ENCODE results near the gene NR1D2. TPM values are rescaled to one million over a fixed set of nuclear protein-coding genes. Genes with fewer than 3 reads are reported as not detected.

The NR1D2 gene
- total RNA-seq, 1 experiment from 2014 or later = 9.5 TPM

DNA sequence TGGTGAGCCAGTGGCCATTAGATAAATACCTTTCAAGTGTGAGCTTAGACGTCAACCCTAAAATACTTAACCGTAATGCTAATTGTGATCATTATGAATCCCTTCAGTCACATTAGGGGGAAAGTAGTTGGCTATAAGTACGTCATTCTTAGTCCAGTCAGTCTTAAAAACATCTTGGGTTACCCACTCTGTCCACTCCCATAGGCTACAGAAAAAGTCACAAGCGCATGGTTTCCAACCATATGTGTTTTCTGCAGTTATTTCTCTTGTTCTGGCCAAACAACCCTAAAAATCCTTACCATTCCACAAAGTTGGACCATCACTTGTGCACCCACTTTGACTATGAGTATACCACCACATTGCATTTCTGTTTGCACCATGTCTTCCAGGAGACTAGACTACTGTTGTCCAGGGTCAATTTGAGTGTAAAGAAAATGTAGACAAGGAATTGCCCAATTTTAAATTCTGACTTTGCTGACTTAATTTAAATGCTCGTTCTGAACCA, 24.9 kb upstream of the NR1D2 start:
- H3K27me3 ChIP-seq (ENCODE audit: control insufficient read depth, insufficient read depth, low read length) = no peaks in the 10 kb centered on the region
- peaks cover 11% of the 10 kb centered on the region for H3K4me1 ChIP-seq (ENCODE audit: control insufficient read depth, insufficient read depth, low read length)
- in situ Hi-C loops (cut with HindIII; ENCODE audit: low pct_unique_long_range_greater_than_20kb, low sequenced_read_pairs) (no loop called here), intact Hi-C loops (cut with micrococcal nuclease; ENCODE audit: unreplicated experiment) (no loop called here)
- POLR2A ChIA-PET = interaction anchor here (0.7 kb wide), 2 partner anchors 11 to 39 kb away, joined by 3 read pairs; no protein-coding TSS in a partner anchor
- DNase-seq (ENCODE audit: low read depth, low spot score) (no peak), ATAC-seq (no peak)
- TF ChIP-seq POLR2AphosphoS5 (IDR thresholded peaks at IDR 0.05; ENCODE audit: low read depth, low read length) (peak; percentile 60; the same call in 1 of the 2 replicates), SIN3A (IDR thresholded peaks at IDR 0.05; ENCODE audit: borderline replicate concordance, insufficient read depth, low read depth, low read length) (no peak)
- no TSS peak for BruUV-seq (replicated peaks)
- CTCF ChIA-PET = no interaction called here
- H3K9me3 ChIP-seq (ENCODE audit: control insufficient read depth, insufficient read depth, low read depth, low read length) = no peaks in the 10 kb centered on the region
- peaks cover 24% of the 10 kb centered on the region for H3K36me3 ChIP-seq (ENCODE audit: control insufficient read depth, insufficient read depth, low read length)
- no peak overlapping the region for H3K4me3 ChIP-seq (ENCODE audit: low read depth in 2 of 2, low read length in 2 of 2)
- no peak overlapping the region for H3K27ac ChIP-seq (ENCODE audit: low read length)

DNA sequence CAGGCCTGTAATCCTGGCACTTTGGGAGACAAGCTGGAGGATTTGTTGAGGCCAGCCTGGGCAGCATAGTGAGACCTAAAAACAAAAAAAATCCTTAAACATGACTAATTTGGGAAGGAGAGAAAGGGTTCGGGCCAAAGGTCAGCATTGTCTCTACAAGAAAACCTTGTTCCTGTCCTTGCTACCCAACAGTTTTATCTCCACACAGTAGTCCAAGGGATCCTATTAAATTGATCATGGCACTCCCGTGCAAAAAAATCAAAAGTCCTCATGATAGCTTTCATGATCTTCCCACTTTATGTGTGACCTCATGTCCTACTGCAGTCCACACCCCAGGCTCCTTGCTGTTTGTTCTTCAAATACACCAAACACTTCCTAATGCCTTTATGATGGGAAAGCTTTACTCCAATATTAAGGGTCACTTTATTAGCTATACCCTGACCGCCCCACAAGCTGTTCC, 24.0 kb upstream of the NR1D2 start:
- ChIA-PET CTCF (no interaction called here), POLR2A (interaction anchor here (0.6 kb wide), 1 partner anchor 277 kb away, joined by 3 read pairs; no protein-coding TSS in a partner anchor)
- no peak overlapping the region for H3K27ac ChIP-seq (ENCODE audit: low read length)
- ATAC-seq (no peak), DNase-seq (ENCODE audit: low read depth, low spot score) (no peak)
- peaks cover 5% of the 10 kb centered on the region for H3K4me1 ChIP-seq (ENCODE audit: control insufficient read depth, insufficient read depth, low read length)
- in situ Hi-C loops (cut with HindIII; ENCODE audit: low pct_unique_long_range_greater_than_20kb, low sequenced_read_pairs) (no loop called here), intact Hi-C loops (cut with micrococcal nuclease; ENCODE audit: unreplicated experiment) (no loop called here)
- no TSS peak for BruUV-seq (replicated peaks)
- no peaks in the 10 kb centered on the region for H3K27me3 ChIP-seq (ENCODE audit: control insufficient read depth, insufficient read depth, low read length)
- TF ChIP-seq, protein P1, sequence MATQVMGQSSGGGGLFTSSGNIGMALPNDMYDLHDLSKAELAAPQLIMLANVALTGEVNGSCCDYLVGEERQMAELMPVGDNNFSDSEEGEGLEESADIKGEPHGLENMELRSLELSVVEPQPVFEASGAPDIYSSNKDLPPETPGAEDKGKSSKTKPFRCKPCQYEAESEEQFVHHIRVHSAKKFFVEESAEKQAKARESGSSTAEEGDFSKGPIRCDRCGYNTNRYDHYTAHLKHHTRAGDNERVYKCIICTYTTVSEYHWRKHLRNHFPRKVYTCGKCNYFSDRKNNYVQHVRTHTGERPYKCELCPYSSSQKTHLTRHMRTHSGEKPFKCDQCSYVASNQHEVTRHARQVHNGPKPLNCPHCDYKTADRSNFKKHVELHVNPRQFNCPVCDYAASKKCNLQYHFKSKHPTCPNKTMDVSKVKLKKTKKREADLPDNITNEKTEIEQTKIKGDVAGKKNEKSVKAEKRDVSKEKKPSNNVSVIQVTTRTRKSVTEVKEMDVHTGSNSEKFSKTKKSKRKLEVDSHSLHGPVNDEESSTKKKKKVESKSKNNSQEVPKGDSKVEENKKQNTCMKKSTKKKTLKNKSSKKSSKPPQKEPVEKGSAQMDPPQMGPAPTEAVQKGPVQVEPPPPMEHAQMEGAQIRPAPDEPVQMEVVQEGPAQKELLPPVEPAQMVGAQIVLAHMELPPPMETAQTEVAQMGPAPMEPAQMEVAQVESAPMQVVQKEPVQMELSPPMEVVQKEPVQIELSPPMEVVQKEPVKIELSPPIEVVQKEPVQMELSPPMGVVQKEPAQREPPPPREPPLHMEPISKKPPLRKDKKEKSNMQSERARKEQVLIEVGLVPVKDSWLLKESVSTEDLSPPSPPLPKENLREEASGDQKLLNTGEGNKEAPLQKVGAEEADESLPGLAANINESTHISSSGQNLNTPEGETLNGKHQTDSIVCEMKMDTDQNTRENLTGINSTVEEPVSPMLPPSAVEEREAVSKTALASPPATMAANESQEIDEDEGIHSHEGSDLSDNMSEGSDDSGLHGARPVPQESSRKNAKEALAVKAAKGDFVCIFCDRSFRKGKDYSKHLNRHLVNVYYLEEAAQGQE (IDR thresholded peaks at IDR 0.05; ENCODE audit: insufficient read depth in 1 of 2, low read depth in 2 of 2, low read length in 1 of 2) = no peak
- TF ChIP-seq POLR2AphosphoS5 (IDR thresholded peaks at IDR 0.05; ENCODE audit: low read depth, low read length) (peak; percentile 74; the same call in 1 of the 2 replicates), SIN3A (IDR thresholded peaks at IDR 0.05; ENCODE audit: borderline replicate concordance, insufficient read depth, low read depth, low read length) (no peak)
- TF ChIP-seq, protein P2, sequence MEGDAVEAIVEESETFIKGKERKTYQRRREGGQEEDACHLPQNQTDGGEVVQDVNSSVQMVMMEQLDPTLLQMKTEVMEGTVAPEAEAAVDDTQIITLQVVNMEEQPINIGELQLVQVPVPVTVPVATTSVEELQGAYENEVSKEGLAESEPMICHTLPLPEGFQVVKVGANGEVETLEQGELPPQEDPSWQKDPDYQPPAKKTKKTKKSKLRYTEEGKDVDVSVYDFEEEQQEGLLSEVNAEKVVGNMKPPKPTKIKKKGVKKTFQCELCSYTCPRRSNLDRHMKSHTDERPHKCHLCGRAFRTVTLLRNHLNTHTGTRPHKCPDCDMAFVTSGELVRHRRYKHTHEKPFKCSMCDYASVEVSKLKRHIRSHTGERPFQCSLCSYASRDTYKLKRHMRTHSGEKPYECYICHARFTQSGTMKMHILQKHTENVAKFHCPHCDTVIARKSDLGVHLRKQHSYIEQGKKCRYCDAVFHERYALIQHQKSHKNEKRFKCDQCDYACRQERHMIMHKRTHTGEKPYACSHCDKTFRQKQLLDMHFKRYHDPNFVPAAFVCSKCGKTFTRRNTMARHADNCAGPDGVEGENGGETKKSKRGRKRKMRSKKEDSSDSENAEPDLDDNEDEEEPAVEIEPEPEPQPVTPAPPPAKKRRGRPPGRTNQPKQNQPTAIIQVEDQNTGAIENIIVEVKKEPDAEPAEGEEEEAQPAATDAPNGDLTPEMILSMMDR (IDR thresholded peaks at IDR 0.05) = no peak
- H3K36me3 ChIP-seq (ENCODE audit: control insufficient read depth, insufficient read depth, low read length) = peaks cover 24% of the 10 kb centered on the region
- no peak overlapping the region for H3K4me3 ChIP-seq (ENCODE audit: low read depth in 2 of 2, low read length in 2 of 2)
- H3K9me3 ChIP-seq (ENCODE audit: control insufficient read depth, insufficient read depth, low read depth, low read length) = no peaks in the 10 kb centered on the region

DNA sequence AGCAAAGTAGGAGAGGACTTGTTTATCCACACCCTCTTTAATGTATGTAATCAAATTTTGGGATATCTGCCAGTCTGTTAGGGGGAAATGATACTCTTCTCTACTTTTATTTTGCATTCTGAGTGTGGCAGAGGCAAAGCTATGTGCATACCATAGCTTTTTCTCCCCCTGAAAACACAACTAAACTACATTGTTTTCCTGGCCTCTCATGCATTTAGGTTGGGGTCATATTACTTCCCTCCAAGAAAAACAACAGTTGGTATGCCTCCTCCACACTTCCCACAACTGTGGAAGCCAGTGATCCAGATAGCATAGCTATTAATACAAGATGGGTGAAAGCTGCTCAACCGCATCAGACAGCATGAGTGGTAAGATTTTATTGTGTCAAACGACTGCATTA, 21.3 kb upstream of the NR1D2 start:
- no TSS peak for BruUV-seq (replicated peaks)

More for the DNA sequence above, 21.3 kb upstream of the NR1D2 start:
- no peak overlapping the region for H3K4me3 ChIP-seq (ENCODE audit: low read depth in 2 of 2, low read length in 2 of 2)
- ATAC-seq (no peak), DNase-seq (ENCODE audit: low read depth, low spot score) (no peak)
- no peaks in the 10 kb centered on the region for H3K9me3 ChIP-seq (ENCODE audit: control insufficient read depth, insufficient read depth, low read depth, low read length)
- POLR2A ChIA-PET = no interaction called here
- TF ChIP-seq SIN3A (IDR thresholded peaks at IDR 0.05; ENCODE audit: borderline replicate concordance, insufficient read depth, low read depth, low read length) = no peak
- intact Hi-C loops (cut with micrococcal nuclease; ENCODE audit: unreplicated experiment) = no loop called here
- peaks cover 11% of the 10 kb centered on the region; the same call in 1 of the 2 replicates for H3K36me3 ChIP-seq (ENCODE audit: control insufficient read depth, insufficient read depth, low read length)
- peaks cover 5% of the 10 kb centered on the region for H3K4me1 ChIP-seq (ENCODE audit: control insufficient read depth, insufficient read depth, low read length)
- H3K27me3 ChIP-seq (ENCODE audit: control insufficient read depth, insufficient read depth, low read length) = no peaks in the 10 kb centered on the region
- CTCF ChIA-PET = interaction anchor here (0.7 kb wide), 1 partner anchor 8 kb away, joined by 3 read pairs; no protein-coding TSS in a partner anchor
- no peak overlapping the region for H3K27ac ChIP-seq (ENCODE audit: low read length)
- in situ Hi-C loops (cut with HindIII; ENCODE audit: low pct_unique_long_range_greater_than_20kb, low sequenced_read_pairs) = no loop called here
